Skeletal muscle tissue (tissue), 4 donors: Measurements from ENCODE around the gene PITPNM3. TPM values are rescaled to one million over a fixed set of nuclear protein-coding genes. Genes with fewer than 3 reads are reported as not detected.

ENCODE experiments used
- H3K27ac ChIP-seq: one replicate; pipeline ENCODE4 v1.7.0; 2013; ENCODE audit warnings: mild to moderate bottlenecking, low read depth, low read length, inconsistent platforms
- H3K27me3 ChIP-seq, 3 donors: one replicate each; pipeline ENCODE4 v1.7.0; 2013; ENCODE audit warnings: low read length in 3 of 3; ENCODE audit not compliant: control insufficient read depth in 3 of 3, insufficient read depth in 3 of 3
- H3K36me3 ChIP-seq, 3 donors: one replicate each; pipeline ENCODE4 v1.7.0; 2013; ENCODE audit warnings: low read length in 3 of 3; ENCODE audit not compliant: control insufficient read depth in 3 of 3, insufficient read depth in 3 of 3
- H3K4me1 ChIP-seq, 3 donors: one replicate each; pipeline ENCODE4 v1.7.0; 2013; ENCODE audit warnings: low read length in 3 of 3, mild to moderate bottlenecking in 3 of 3; ENCODE audit not compliant: control insufficient read depth in 3 of 3, insufficient read depth in 3 of 3
- H3K4me3 ChIP-seq, 3 donors: one replicate each; pipeline ENCODE4 v1.7.0; 2013; ENCODE audit warnings: low read length in 3 of 3
- H3K9ac ChIP-seq, 3 donors: one replicate each; pipeline ENCODE4 v1.7.0; 2013; ENCODE audit warnings: low read length in 3 of 3, mild to moderate bottlenecking in 3 of 3, moderate library complexity in 2 of 3, low read depth in 1 of 3
- H3K9me3 ChIP-seq, 3 donors: one replicate each; pipeline ENCODE4 v1.7.0; 2013; ENCODE audit warnings: low read length in 3 of 3; ENCODE audit not compliant: control insufficient read depth in 3 of 3
- total RNA-seq: library from RNA; depleted of rRNA; stranded (reverse); fragments of >200 nt; gene quantifications from one replicate; pipeline ENCODE4 v1.2.3, GENCODE V29; 2014
- donor health status: Osteomylitis.

The PITPNM3 gene
- total RNA-seq, 1 donor from 2014 or later, result 1.0 TPM

DNA sequence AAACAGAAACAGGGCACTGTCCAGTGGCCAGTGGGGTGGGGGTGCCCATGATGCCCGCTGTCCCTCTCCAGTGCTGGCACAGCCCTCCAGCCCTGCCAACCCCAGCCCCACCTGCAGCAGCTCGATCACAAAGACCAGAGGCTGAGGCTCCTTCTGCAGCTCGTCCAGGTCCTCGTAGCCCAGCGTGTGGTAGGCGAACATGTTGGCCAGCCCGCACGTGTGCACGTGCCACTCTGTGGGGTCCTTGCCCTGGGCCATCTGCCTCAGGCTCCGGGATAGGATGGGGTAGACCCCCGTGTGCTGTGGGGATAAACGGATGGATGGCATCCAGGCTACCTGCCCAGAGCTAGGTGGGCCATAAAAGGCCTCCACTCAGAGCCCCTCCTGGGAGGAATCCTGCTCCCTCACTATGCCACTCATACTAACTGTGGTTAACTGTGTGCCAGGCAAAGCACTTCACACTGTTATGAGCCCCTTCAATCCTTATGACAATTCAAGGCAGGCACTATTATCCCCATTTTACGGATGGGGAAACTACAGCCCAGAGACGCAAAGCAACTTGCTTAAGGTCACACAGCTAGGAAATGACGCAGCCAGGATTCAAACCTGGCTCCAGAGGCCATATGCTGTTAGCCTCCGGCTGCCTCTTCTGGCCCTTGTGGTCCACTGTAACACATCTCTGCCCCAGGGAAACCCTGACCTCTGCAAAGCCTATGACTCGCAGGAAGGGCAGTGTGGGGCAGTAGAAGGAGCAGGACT is 128.0 kb downstream of the PITPNM3 start:
- H3K9ac ChIP-seq, result no peak overlapping the region

DNA sequence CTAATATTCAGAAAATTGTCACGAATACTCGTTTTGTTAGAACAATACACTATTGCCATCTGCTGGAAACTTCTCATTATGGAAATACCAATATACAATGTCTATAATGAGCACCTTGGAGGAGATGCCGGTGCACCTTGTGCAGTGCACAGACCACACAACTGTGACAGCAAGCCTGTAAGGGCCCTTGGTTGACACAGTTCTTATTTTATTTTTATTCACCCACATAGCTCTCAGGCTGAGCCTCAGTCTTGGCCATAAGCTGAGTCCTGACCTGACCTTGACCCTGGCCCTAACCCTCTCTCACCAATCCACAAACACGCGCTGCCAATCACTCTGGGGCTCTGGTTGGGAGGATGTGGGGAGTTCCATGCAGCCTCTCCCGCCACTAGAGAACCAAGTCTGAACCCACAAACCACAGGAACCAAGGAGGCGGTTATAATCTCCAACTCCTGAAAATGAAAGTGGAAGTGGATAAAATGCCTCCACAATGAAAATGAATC is 129.0 kb downstream of the PITPNM3 start:
- Histone ChIP-seq H3K36me3 (no peaks in the 10 kb centered on the region), H3K27ac (no peak overlapping the region), H3K9me3 (no peaks in the 10 kb centered on the region), H3K9ac (no peak overlapping the region), H3K27me3 (peaks cover 0 to 22% (median 2%) of the 10 kb centered on the region in 3 donors), H3K4me3 (no peak overlapping the region), H3K4me1 (no peaks in the 10 kb centered on the region)

More for the DNA sequence above, 128.0 kb downstream of the PITPNM3 start:
- H3K27me3 ChIP-seq, result peaks cover 0 to 19% (median 2%) of the 10 kb centered on the region in 3 donors
- no peaks in the 10 kb centered on the region for H3K36me3 ChIP-seq
- no peaks in the 10 kb centered on the region for H3K9me3 ChIP-seq
- no peak overlapping the region for H3K4me3 ChIP-seq
- no peaks in the 10 kb centered on the region for H3K4me1 ChIP-seq
- H3K27ac ChIP-seq, result no peak overlapping the region

DNA sequence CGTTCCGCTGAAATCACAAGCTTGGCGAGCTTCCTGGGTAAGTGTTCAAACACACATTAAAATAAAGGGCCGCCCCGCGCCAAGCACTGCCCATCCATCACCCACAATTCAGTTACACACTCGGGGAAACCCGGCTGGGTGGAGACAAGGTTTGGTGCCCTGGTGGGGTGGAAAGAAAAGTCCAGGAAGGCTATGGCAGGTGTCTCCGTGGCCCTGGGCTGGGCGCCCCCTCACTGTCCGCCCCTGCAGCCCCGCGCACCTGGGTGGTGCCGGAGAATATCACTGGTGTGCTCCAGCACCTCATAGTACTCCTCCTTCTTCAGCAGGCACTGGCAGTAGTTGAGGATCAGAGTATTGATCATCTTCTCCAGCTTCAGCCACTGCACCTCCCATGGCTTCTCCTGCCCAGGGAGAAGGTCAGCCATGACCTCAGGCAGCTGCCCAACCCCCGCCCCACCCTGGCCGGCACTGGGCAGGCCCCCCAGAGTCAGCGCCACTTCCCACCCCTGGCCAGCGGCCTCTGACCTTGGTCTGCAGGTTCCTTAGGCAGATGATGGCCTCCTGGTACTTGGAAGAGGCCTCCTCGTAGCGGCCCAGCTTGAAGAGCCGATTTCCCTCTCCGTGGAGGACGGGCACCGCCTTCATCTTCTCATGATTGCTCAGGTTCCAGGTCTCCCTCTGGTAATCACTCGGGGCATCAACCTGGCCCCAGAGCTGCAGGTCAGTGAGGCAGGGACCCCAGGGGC is 129.8 kb downstream of the PITPNM3 start:
- no peaks in the 10 kb centered on the region for H3K4me1 ChIP-seq
- no peak overlapping the region for H3K27ac ChIP-seq
- H3K36me3 ChIP-seq, result no peaks in the 10 kb centered on the region
- no peak overlapping the region for H3K9ac ChIP-seq
- peaks cover 0 to 24% (median 2%) of the 10 kb centered on the region in 3 donors for H3K27me3 ChIP-seq
- H3K4me3 ChIP-seq, result no peak overlapping the region
- no peaks in the 10 kb centered on the region for H3K9me3 ChIP-seq

DNA sequence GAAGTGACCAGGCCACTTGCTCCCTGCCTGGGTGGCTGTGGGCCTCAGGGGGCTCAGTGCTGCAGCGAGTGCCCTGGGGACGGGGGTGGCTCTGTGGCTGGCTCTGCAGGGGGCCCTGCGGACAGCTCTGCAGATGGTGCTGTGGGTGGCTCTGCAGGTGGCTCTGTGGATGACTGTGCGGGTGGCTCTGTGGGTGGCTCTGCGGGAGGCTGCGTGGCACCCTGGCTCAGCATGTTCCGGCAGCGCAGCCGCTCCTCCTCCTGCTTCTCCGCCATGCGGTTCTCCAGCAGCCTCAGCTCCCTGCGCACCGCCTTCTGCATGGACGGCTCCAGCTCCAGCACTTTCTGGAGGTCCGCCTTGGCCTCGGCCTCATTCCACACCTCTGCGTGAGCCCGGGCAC is 130.9 kb downstream of the PITPNM3 start:
- Histone ChIP-seq H3K27ac (no peak overlapping the region), H3K4me1 (no peaks in the 10 kb centered on the region), H3K36me3 (no peaks in the 10 kb centered on the region), H3K27me3 (peaks cover under 1 to 25% (median 3%) of the 10 kb centered on the region in 3 donors), H3K4me3 (no peak overlapping the region), H3K9ac (no peak overlapping the region), H3K9me3 (no peaks in the 10 kb centered on the region)

DNA sequence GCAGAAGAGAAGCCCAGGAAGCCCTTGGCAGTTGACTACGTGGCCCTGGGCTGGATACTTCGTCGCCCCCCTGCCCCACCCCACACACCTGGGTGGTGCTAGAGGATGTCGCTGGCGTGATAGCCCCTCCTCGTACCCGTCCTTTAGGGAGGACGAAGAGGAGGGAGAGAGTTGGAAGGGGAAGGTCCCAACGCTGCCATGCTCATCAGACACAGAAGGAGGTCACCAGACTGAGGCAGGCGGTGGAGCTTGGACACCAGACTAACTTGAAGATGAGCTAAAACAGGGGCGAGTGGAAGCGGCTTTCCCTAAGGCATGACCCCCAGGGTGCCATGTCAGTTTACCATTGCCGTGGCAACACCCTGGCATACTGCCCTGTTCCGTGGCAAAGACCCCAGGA is 132.4 kb downstream of the PITPNM3 start:
- Histone ChIP-seq H3K9me3 (no peaks in the 10 kb centered on the region), H3K4me3 (no peak overlapping the region), H3K27me3 (peaks cover 6 to 27% (median 8%) of the 10 kb centered on the region in 3 donors), H3K9ac (no peak overlapping the region), H3K27ac (no peak overlapping the region), H3K36me3 (no peaks in the 10 kb centered on the region), H3K4me1 (no peaks in the 10 kb centered on the region)

DNA sequence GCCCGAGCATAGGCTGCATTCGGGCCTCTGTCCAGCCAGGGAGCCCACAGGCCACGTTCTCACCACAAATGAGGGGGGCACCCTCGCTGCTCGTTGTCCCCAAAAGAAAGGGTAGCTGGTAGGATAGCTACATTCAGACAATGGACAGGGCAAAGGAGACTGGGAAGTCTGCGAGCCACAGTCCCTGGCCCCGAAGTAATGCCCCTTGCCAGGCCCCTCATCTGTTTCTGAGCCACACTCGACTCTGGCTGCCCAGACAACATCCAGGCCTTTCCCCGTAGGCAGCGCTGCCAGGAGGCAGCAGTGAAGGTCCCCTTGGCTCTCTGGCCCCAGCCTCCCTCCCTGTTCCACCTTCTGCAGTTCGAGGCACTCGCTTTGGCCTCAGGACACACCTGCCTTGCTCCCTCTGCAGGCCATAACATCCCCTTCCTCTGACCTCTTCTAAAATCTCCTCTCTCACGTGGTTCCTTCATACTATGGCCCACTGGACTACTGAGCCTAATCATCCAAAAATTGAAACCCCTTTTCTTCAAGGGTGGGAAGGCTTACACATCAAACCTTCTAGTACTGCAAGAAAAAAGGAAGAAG is 133.6 kb downstream of the PITPNM3 start:
- H3K9me3 ChIP-seq, result no peaks in the 10 kb centered on the region
- H3K9ac ChIP-seq, result no peak overlapping the region
- no peaks in the 10 kb centered on the region for H3K4me1 ChIP-seq
- H3K27ac ChIP-seq, result no peak overlapping the region
- no peak overlapping the region for H3K4me3 ChIP-seq
- H3K36me3 ChIP-seq, result no peaks in the 10 kb centered on the region
- peaks cover 6 to 24% (median 8%) of the 10 kb centered on the region in 3 donors for H3K27me3 ChIP-seq

DNA sequence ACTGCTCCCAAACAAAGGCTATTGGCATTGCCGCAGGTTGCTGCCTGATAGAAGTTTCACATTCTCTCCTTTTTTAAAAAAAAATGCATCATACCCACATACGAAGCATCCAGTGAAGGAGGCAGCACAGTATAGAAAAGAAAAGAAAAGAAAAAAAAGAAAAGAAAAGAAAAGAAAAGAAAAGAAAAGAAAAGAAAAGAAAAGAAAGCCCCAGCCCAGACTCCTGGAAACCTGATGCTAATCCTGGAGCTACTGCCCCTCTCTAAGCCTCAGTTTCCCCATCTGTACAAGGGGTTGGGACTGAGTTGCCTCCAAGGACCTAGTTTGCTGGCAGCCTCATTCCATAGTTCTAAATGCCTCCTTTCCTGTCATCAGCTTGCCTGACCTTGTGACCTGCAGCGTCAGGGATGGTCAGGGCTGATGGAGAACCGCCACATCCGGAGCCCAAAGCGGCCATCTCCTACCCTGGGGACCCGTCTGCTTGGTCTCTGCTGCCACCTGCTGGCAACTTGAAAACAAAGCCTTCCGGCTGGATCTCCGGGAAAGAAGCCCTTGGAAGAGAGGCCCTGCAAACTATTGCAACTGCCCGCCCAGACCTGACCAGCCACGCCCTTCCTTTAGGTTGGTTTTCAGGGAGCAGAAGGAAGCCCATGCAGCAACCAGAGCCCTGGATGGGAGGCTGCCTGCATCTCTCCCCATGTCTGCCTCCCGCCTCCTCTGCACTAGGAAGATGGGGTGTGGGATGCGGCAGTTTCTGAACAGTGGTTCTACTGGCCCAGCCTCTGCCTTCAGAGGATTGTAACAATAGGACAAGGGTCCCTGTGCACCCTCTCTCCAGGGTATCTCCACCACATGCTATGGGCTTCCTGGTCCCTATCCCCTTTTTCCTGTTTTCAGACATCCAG is 134.4 kb downstream of the PITPNM3 start:
- H3K36me3 ChIP-seq, result no peaks in the 10 kb centered on the region
- H3K9ac ChIP-seq, result no peak overlapping the region
- peaks cover 6 to 24% (median 12%) of the 10 kb centered on the region in 3 donors for H3K27me3 ChIP-seq
- H3K4me1 ChIP-seq, result no peaks in the 10 kb centered on the region
- no peak overlapping the region for H3K4me3 ChIP-seq
- H3K27ac ChIP-seq, result no peak overlapping the region
- H3K9me3 ChIP-seq, result no peaks in the 10 kb centered on the region

DNA sequence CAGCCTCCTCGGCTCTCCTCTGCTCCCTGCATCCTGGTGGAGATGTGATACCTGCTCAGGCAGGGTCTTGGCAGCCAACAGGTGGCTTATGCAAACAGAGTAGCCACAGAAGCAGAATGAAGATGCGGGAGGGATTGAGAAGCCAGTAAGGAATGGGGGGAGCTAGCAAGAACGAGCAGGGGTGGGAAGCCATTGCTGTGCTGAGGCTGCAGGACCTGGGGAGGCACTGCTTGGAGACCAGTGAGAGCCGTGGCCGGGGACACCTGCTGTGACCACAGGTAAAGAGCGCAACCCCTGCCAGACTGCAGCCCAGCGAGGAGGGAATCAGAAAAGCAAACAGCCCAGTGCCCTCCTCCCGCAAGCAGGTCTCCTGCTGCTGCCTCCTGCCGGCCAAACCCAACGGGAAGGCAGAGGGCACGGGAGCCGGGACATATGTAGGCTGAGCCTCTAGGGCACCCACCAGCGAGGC is 136.1 kb downstream of the PITPNM3 start:
- Histone ChIP-seq H3K4me3 (no peak overlapping the region), H3K9me3 (no peaks in the 10 kb centered on the region), H3K9ac (no peak overlapping the region), H3K27me3 (peaks cover 6 to 28% (median 20%) of the 10 kb centered on the region in 3 donors), H3K36me3 (no peaks in the 10 kb centered on the region), H3K4me1 (no peaks in the 10 kb centered on the region), H3K27ac (no peak overlapping the region)

DNA sequence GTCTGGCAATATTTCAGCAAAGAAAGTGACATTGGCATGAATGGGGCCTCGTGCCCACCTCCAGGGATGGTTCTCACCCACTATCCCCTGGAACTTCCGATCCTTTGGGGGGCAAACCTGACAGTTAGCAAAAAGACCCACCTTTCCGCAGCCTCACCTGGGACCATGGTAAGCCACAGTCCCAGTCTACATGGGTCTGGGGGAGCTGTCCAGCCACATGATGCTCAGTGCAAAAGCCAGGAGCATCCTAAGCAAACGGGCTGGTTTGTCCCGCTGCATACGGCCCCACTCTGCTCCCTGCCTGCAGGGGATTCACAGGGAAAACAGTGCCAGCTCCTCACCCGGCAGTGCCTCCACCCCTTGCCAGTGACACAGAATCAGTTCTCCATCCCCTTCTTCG is 140.7 kb downstream of the PITPNM3 start:
- H3K27me3 ChIP-seq, result peaks cover 6 to 28% (median 21%) of the 10 kb centered on the region in 3 donors
- no peaks in the 10 kb centered on the region for H3K4me1 ChIP-seq
- no peak overlapping the region for H3K4me3 ChIP-seq
- no peaks in the 10 kb centered on the region for H3K36me3 ChIP-seq
- H3K27ac ChIP-seq, result no peak overlapping the region
- no peaks in the 10 kb centered on the region for H3K9me3 ChIP-seq
- H3K9ac ChIP-seq, result no peak overlapping the region
